Neural cell (in vitro differentiated cells): ENCODE results near the gene MAPK14. TPM values are rescaled to one million over a fixed set of nuclear protein-coding genes. Genes with fewer than 3 reads are reported as not detected.

Source experiments
- H2AFZ ChIP-seq: fragments of 200-600, 300-800 bp; sonication (generic), shearing (Covaris generic); 2 replicates; pipeline ENCODE4 v1.6.0; 2014; ENCODE audit warnings: low read depth, mild to moderate bottlenecking, antibody characterized with exemption, low read length, moderate library complexity
- H3F3A ChIP-seq: fragments of 200-600 bp; shearing (Covaris generic); 2 replicates; pipeline ENCODE4 v1.6.1; 2016; ENCODE audit warnings: mild to moderate bottlenecking, moderate library complexity, mixed read lengths, antibody characterized with exemption, low read length; ENCODE audit not compliant: insufficient read depth, poor library complexity, severe bottlenecking
- H3K27ac ChIP-seq: fragments of 200-600, 300-800 bp; sonication (generic), shearing (Covaris generic); 2 replicates; pipeline ENCODE4 v1.5.1; 2014; ENCODE audit warnings: mild to moderate bottlenecking, low read length, moderate library complexity
- H3K27me3 ChIP-seq: fragments of 300-800, 200-600 bp; sonication (generic), shearing (Covaris generic); 2 replicates; pipeline ENCODE4 v1.6.0; 2014; ENCODE audit warnings: mild to moderate bottlenecking, low read depth, low read length, moderate library complexity; ENCODE audit not compliant: insufficient read depth
- H3K36me3 ChIP-seq: fragments of 300-800, 200-600 bp; sonication (generic), shearing (Covaris generic); 2 replicates; pipeline ENCODE4 v1.5.1; 2014; ENCODE audit warnings: mild to moderate bottlenecking, antibody characterized with exemption, low read length, moderate library complexity; ENCODE audit not compliant: insufficient read depth
- H3K4me2 ChIP-seq: fragments of 300-800, 200-600 bp; sonication (generic), shearing (Covaris generic); 2 replicates; pipeline ENCODE4 v1.6.0; 2014; ENCODE audit warnings: mild to moderate bottlenecking, low read length
- H3K4me3 ChIP-seq: fragments of 300-800, 200-600 bp; sonication (generic), shearing (Covaris generic); 2 replicates; pipeline ENCODE4 v1.5.1; 2014; ENCODE audit warnings: mild to moderate bottlenecking, low read length, moderate library complexity
- H3K79me2 ChIP-seq: fragments of 200-600 bp; shearing (Covaris generic); replicated peaks from 2 replicates; pipeline ENCODE4 v1.6.0; 2014; ENCODE audit warnings: mild to moderate bottlenecking, low read length, moderate library complexity; ENCODE audit not compliant: insufficient read depth
- H3K9ac ChIP-seq: fragments of 300-800, 200-600 bp; sonication (generic), shearing (Covaris generic); 2 replicates; pipeline ENCODE4 v1.6.1; 2016; ENCODE audit warnings: mild to moderate bottlenecking, low read length, mixed read lengths
- H3K9me2 ChIP-seq: fragments of 200-600 bp; shearing (Covaris generic); 2 replicates; pipeline ENCODE4 v1.6.1; 2016; ENCODE audit warnings: mild to moderate bottlenecking, low read length, mixed read lengths; ENCODE audit not compliant: insufficient read depth
- H3K9me3 ChIP-seq: fragments of 200-600, 300-800 bp; sonication (generic), shearing (Covaris generic); 2 replicates; pipeline ENCODE4 v1.6.1; 2016; ENCODE audit warnings: mild to moderate bottlenecking, mixed run types, low read length, moderate library complexity, mixed read lengths
- H4K20me1 ChIP-seq: fragments of 200-600 bp; shearing (Covaris generic); 2 replicates; pipeline ENCODE4 v1.6.1; 2016; ENCODE audit warnings: mild to moderate bottlenecking, mixed run types; ENCODE audit not compliant: insufficient read depth
- EP300 ChIP-seq: fragments of 450-650 bp; conservative IDR thresholded peaks from 2 replicates; pipeline ENCODE4 v1.6.1; 2014; ENCODE audit warnings: antibody characterized with exemption, mild to moderate bottlenecking, moderate library complexity; ENCODE audit not compliant: poor library complexity, severe bottlenecking
- EZH2 ChIP-seq: fragments of 200-600, 300-800 bp; shearing (Covaris generic), sonication (generic); IDR thresholded peaks from 2 replicates; pipeline ENCODE4 v1.6.1; 2014; ENCODE audit warnings: antibody characterized with exemption, low read length, borderline replicate concordance, mild to moderate bottlenecking; ENCODE audit not compliant: insufficient read depth, poor library complexity, severe bottlenecking
- MXI1 ChIP-seq: fragments of 450-650 bp; conservative IDR thresholded peaks from 2 replicates; pipeline ENCODE4 v1.6.1; 2014; ENCODE audit warnings: antibody characterized with exemption, mild to moderate bottlenecking; ENCODE audit not compliant: poor library complexity, severe bottlenecking
- POLR2AphosphoS5 ChIP-seq: IDR thresholded peaks from 2 replicates; pipeline ENCODE4 v1.6.1; 2012
- SMC3 ChIP-seq: fragments of 450-650 bp; conservative IDR thresholded peaks from 2 replicates; pipeline ENCODE4 v1.6.1; 2014; ENCODE audit warnings: antibody characterized with exemption, mild to moderate bottlenecking, moderate library complexity; ENCODE audit not compliant: poor library complexity
- TAF1 ChIP-seq: IDR thresholded peaks from 2 replicates; pipeline ENCODE4 v1.6.1; 2012; ENCODE audit warnings: low read depth
- polyA plus RNA-seq: library from polyadenylated mRNA; depleted of rRNA; stranded (reverse); fragments of >200 nt; gene quantifications from 2 replicates; pipeline ENCODE4 v1.2.3, GENCODE V29; 2014
- TF ChIP-seq, protein P1 (sequence below): IDR thresholded peaks from 2 replicates; pipeline ENCODE4 v1.6.1; 2012; ENCODE audit warnings: borderline replicate concordance
- TF ChIP-seq, protein P2 (sequence below): fragments of 450-650 bp; IDR thresholded peaks from 2 replicates; pipeline ENCODE4 v1.5.1; 2014; ENCODE audit warnings: antibody characterized with exemption, mild to moderate bottlenecking, moderate library complexity; ENCODE audit not compliant: poor library complexity, severe bottlenecking

Gene MAPK14
- polyA plus RNA-seq, 1 donor from 2014 or later: 26.6 TPM

DNA sequence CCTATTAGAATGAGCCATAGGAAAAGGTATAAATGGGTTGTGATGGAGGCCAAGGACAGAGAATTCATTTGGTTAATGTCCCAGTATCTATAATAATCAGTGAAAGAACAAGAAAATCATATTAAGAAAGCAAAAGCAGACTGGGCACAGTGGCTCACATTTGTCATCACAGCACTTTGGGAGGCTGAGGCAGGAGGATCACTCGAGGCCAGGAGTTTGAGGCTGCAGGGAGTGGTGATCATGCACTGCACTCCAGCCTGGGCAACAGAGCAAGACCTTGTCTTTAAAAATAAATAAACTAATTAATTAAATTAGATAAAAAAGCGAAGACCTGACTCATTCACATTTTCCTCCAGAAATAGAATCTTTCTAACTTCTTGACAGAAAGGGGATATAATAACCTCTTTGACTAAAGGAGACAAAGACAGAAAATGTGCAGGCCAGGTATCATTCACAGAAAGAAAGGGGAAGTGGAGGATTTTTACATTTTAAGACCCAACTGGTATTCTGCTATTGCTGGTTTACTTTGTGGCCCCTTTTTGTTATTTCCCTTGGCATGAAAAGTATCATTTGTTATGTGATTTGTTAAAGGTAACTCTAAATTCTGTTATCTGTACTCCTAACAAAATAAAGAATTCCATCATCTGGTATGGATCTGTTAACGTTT lies 70.8 kb downstream of the MAPK14 start:
- Histone ChIP-seq H3K9me2 (no peaks in the 10 kb centered on the region), H3K4me3 (no peak overlapping the region), H3K9ac (no peak overlapping the region), H3K4me2 (no peak overlapping the region), H4K20me1 (no peaks in the 10 kb centered on the region), H3K36me3 (no peaks in the 10 kb centered on the region), H3K27ac (no peak overlapping the region), H3K27me3 (no peaks in the 10 kb centered on the region), H2AFZ (no peak overlapping the region), H3K79me2 (no peaks in the 10 kb centered on the region), H3F3A (no peaks in the 10 kb centered on the region), H3K9me3 (no peaks in the 10 kb centered on the region)
- TF ChIP-seq SMC3: no peak
- TF ChIP-seq, protein P1, sequence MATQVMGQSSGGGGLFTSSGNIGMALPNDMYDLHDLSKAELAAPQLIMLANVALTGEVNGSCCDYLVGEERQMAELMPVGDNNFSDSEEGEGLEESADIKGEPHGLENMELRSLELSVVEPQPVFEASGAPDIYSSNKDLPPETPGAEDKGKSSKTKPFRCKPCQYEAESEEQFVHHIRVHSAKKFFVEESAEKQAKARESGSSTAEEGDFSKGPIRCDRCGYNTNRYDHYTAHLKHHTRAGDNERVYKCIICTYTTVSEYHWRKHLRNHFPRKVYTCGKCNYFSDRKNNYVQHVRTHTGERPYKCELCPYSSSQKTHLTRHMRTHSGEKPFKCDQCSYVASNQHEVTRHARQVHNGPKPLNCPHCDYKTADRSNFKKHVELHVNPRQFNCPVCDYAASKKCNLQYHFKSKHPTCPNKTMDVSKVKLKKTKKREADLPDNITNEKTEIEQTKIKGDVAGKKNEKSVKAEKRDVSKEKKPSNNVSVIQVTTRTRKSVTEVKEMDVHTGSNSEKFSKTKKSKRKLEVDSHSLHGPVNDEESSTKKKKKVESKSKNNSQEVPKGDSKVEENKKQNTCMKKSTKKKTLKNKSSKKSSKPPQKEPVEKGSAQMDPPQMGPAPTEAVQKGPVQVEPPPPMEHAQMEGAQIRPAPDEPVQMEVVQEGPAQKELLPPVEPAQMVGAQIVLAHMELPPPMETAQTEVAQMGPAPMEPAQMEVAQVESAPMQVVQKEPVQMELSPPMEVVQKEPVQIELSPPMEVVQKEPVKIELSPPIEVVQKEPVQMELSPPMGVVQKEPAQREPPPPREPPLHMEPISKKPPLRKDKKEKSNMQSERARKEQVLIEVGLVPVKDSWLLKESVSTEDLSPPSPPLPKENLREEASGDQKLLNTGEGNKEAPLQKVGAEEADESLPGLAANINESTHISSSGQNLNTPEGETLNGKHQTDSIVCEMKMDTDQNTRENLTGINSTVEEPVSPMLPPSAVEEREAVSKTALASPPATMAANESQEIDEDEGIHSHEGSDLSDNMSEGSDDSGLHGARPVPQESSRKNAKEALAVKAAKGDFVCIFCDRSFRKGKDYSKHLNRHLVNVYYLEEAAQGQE: no peak
- TF ChIP-seq POLR2AphosphoS5: no peak
- TF ChIP-seq EZH2: no peak
- TF ChIP-seq, protein P2, sequence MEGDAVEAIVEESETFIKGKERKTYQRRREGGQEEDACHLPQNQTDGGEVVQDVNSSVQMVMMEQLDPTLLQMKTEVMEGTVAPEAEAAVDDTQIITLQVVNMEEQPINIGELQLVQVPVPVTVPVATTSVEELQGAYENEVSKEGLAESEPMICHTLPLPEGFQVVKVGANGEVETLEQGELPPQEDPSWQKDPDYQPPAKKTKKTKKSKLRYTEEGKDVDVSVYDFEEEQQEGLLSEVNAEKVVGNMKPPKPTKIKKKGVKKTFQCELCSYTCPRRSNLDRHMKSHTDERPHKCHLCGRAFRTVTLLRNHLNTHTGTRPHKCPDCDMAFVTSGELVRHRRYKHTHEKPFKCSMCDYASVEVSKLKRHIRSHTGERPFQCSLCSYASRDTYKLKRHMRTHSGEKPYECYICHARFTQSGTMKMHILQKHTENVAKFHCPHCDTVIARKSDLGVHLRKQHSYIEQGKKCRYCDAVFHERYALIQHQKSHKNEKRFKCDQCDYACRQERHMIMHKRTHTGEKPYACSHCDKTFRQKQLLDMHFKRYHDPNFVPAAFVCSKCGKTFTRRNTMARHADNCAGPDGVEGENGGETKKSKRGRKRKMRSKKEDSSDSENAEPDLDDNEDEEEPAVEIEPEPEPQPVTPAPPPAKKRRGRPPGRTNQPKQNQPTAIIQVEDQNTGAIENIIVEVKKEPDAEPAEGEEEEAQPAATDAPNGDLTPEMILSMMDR: no peak

DNA sequence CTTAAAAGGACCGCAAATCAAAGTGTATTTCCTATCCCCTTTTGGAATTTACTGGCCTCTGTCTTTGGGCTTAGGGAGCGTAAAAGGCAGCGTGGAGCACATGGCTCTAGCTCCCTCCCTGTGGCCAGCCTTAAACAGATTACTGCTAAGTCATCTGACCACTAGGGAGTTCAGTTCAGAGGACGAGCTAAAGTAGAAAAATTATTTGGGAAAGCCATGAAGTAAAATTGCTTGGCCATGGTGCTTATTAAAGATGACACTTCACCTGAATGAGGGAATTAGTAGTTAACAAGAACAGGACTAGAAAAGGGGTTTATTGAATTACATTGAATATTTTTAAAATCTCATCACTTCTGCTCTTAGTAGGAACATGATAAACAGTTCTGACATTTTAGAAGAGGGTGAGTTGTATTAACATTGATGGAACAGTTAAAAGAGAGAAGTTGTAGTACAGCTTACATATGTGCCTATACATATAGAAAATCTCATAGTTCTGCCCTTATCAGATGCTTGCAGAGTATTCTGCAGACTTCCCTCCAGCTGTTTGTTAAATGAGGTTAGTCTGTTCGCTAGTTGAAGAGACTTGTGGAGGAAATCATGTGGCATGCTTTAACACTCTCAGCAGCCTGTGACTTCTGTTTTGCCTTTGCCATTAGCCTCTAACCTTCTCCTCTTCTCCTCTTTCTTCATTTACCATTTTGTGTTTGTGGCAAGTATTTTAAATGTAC lies 71.5 kb downstream of the MAPK14 start:
- Histone ChIP-seq H3F3A (no peaks in the 10 kb centered on the region), H2AFZ (no peak overlapping the region), H3K9me2 (no peaks in the 10 kb centered on the region)

More for the DNA sequence above, 71.5 kb downstream of the MAPK14 start:
- no peaks in the 10 kb centered on the region for H3K36me3 ChIP-seq
- no peak overlapping the region for H3K4me2 ChIP-seq
- TF ChIP-seq TAF1 (no peak), EZH2 (no peak), POLR2AphosphoS5 (no peak), EP300 (no peak), MXI1 (no peak), SMC3 (no peak)
- TF ChIP-seq, protein P1: no peak
- H3K27ac ChIP-seq: no peak overlapping the region
- H3K79me2 ChIP-seq: no peaks in the 10 kb centered on the region
- no peaks in the 10 kb centered on the region for H4K20me1 ChIP-seq
- H3K9ac ChIP-seq: no peak overlapping the region
- H3K27me3 ChIP-seq: no peaks in the 10 kb centered on the region
- H3K4me3 ChIP-seq: no peak overlapping the region
- no peaks in the 10 kb centered on the region for H3K9me3 ChIP-seq
